Measurements from ENCODE around the gene TFDP1.
A peak's percentile ranks its signal among the peaks of the same experiment; 100 is the strongest.

TFDP1 gene

GRCh38 chr13:113577881-113578435, 6.6 kb upstream of the TFDP1 start:
- no peak for DNase-seq
- no peak overlapping the region for H3K4me2 ChIP-seq (ENCODE audit: insufficient read depth, low read length)
- H3K36me3 ChIP-seq (ENCODE audit: insufficient read depth, low read length), result no peaks in the 10 kb centered on the region

DNA sequence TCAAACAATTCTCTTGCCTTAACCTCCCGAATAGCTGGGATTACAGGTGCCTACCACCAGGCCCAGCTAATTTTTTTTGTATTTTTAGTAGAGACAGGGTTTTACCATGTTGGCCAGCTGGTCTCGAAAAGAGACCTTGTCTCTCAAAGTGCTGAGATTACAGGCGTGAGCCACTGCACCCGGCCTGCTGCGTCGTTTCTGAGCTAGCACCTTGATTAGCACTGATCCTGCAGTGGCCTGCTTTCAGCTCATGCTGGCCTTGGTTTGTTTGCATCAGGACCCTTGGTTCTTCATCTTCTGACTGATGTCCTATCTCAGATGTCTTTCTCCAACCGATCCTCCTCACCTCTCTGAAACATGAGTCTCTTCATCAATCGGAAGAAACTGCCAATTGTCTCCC, 4.9 kb upstream of the TFDP1 start:
- Histone ChIP-seq H3K4me2 (ENCODE audit: insufficient read depth, low read length) (no peak overlapping the region), H4K20me1 (ENCODE audit: insufficient read depth, low read length) (no peaks in the 10 kb centered on the region), H3K4me1 (ENCODE audit: insufficient read depth, low read length) (peaks cover 11% of the 10 kb centered on the region), H3K36me3 (ENCODE audit: insufficient read depth, low read length) (no peaks in the 10 kb centered on the region), H3K9me3 (ENCODE audit: insufficient read depth, low read length, severe bottlenecking) (no peaks in the 10 kb centered on the region), H3K27ac (ENCODE audit: low read length) (no peak overlapping the region), H3K79me2 (ENCODE audit: insufficient read depth, low read length) (peaks cover 4% of the 10 kb centered on the region), H3K4me3 (ENCODE audit: low read depth in 1 of 2, low read length in 2 of 2) (no peak overlapping the region), H2AFZ (ENCODE audit: low read depth, low read length) (no peak overlapping the region), H3K9ac (ENCODE audit: low read depth, low read length) (no peak overlapping the region), H3K27me3 (ENCODE audit: insufficient read depth, low read length, poor library complexity) (no peaks in the 10 kb centered on the region)
- no peak for ATAC-seq (ENCODE audit: insufficient read depth, low read depth)
- no peak for TF ChIP-seq EZH2 (IDR thresholded peaks at IDR 0.05; ENCODE audit: borderline replicate concordance, low read depth, low read length, severe bottlenecking)
- no peak for TF ChIP-seq CTCF (IDR thresholded peaks at IDR 0.05; ENCODE audit: borderline replicate concordance, extremely low read depth, low read length, poor library complexity, severe bottlenecking)
- DNase-seq, result peak; percentile 1

More at GRCh38 chr13:113577881-113578435, 6.6 kb upstream of the TFDP1 start:
- Histone ChIP-seq H3K27ac (ENCODE audit: low read length) (no peak overlapping the region), H3K4me3 (ENCODE audit: low read depth in 1 of 2, low read length in 2 of 2) (no peak overlapping the region), H3K4me1 (ENCODE audit: insufficient read depth, low read length) (peaks cover under 1% of the 10 kb centered on the region; the same call in 1 of the 2 replicates), H4K20me1 (ENCODE audit: insufficient read depth, low read length) (no peaks in the 10 kb centered on the region), H3K9me3 (ENCODE audit: insufficient read depth, low read length, severe bottlenecking) (no peaks in the 10 kb centered on the region), H2AFZ (ENCODE audit: low read depth, low read length) (no peak overlapping the region), H3K79me2 (ENCODE audit: insufficient read depth, low read length) (no peaks in the 10 kb centered on the region), H3K27me3 (ENCODE audit: insufficient read depth, low read length, poor library complexity) (no peaks in the 10 kb centered on the region), H3K9ac (ENCODE audit: low read depth, low read length) (no peak overlapping the region)
- TF ChIP-seq CTCF (IDR thresholded peaks at IDR 0.05; ENCODE audit: borderline replicate concordance, extremely low read depth, low read length, poor library complexity, severe bottlenecking) (no peak), EZH2 (IDR thresholded peaks at IDR 0.05; ENCODE audit: borderline replicate concordance, low read depth, low read length, severe bottlenecking) (no peak)
- no peak for ATAC-seq (ENCODE audit: insufficient read depth, low read depth)

- DNase-seq (peak; percentile 3), ATAC-seq (ENCODE audit: insufficient read depth, low read depth) (no peak)
- Histone ChIP-seq H3K36me3 (ENCODE audit: insufficient read depth, low read length) (peaks cover 15% of the 10 kb centered on the region), H3K4me3 (ENCODE audit: low read depth in 1 of 2, low read length in 2 of 2) (no peak overlapping the region), H3K4me1 (ENCODE audit: insufficient read depth, low read length) (peaks cover 24% of the 10 kb centered on the region), H3K4me2 (ENCODE audit: insufficient read depth, low read length) (no peak overlapping the region), H2AFZ (ENCODE audit: low read depth, low read length) (no peak overlapping the region), H3K27me3 (ENCODE audit: insufficient read depth, low read length, poor library complexity) (no peaks in the 10 kb centered on the region), H3K9ac (ENCODE audit: low read depth, low read length) (no peak overlapping the region), H3K9me3 (ENCODE audit: insufficient read depth, low read length, severe bottlenecking) (no peaks in the 10 kb centered on the region), H3K27ac (ENCODE audit: low read length) (no peak overlapping the region), H4K20me1 (ENCODE audit: insufficient read depth, low read length) (peaks cover 11% of the 10 kb centered on the region), H3K79me2 (ENCODE audit: insufficient read depth, low read length) (peaks cover 26% of the 10 kb centered on the region)
- TF ChIP-seq EZH2 (IDR thresholded peaks at IDR 0.05; ENCODE audit: borderline replicate concordance, low read depth, low read length, severe bottlenecking) (no peak), CTCF (IDR thresholded peaks at IDR 0.05; ENCODE audit: borderline replicate concordance, extremely low read depth, low read length, poor library complexity, severe bottlenecking) (no peak)
Observed at GRCh38 chr13:113581871-113582270, 2.7 kb upstream of the TFDP1 start.
